Fibroblast of skin of right quadriceps (primary cell): ENCODE results near the gene KIF13A.
"Not testable (repeated sequence)": the region's sequence is repeated elsewhere in the genome, so short reads cannot be mapped to it uniquely, and the experiment has no call there.

Experiments used
- DNase-seq: peaks from one replicate; pipeline ENCODE4 v3.0.0-alpha.2; 2013

KIF13A gene

DNA sequence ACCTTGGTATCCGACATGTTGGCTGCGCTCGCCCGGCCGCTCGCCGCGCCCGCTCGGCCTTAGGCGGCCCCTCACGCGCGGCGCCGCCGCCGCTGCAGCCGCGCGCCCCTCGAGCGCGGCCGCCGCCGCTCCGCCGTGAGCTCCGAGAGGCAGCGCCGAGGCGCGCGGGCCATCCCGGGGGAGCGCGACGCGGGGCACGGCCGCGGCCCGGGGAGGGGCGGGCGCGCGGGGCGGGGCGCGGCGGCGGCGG lies at the start of gene KIF13A:
TSS of gene KIF13A (minus strand) at position 189 of the 250 bp plus-strand sequence. CDS start at position 17, 172 bp downstream.
- DNase-seq, result peak; percentile 22

DNA sequence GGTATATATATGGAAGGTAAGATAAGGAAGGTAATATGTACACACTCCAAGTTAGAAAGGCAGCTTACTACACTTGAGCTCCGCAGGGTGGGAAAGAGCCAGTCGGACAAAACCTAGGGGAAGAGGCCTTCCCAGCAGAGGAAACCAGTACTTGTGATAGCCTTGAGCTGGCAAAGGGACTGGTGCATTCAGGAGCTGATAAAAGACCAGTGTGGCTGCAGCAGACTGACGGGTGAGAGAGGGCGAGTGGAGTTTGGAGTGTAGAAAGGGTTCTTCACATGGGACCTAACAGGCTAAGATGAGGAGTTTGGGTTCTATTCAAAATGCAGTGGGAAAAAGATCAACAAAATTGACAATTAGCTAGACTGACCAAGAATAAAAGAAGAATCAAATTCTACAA lies 49.3 kb upstream of the KIF13A start:
- DNase-seq, result no peak

DNA sequence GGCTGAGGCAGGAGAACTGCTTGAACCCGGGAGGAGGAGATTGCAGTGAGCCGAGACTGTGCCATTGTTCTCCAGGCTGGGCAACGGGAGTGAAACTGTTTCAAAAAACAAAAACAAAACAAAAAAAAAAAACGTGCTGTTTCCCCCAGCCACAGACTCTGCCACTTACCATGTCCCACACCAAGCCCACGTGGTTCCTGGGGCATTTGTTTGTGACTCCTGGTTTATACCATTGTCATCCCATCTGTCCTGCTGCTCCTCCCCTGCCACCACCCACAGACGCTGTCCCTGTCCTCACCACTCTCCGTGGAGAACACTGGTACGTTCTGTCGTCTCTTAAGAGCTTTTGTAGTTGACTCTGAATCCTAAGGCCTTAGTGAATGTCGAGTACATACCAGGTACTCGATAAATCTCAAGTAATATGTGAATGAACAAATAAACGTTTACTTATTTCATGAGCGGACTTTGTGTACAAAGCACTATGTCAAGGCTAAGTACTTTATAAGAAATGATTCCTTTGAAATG lies 48.0 kb upstream of the KIF13A start:
- no peak for DNase-seq

DNA sequence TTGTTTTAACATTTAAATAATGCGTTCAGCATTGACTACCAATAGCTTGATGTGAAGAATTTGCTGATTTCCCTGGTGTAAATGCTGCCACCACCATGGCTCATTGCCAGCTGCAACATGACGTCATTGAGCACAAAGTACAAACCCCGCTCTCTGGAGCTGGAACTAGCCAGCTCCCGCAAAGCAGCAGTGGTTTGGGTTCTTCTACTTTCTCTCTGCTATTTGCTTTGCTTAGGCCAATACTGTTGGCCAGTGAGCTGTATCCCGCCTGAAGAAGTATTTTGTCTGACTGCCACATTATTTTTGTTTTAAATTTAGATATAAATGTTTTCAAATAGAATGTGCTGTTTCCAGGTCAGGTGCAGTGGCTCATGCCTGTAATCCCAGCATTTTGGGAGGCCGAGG lies 47.4 kb upstream of the KIF13A start:
- no peak for DNase-seq

- no peak for DNase-seq
Measured at GRCh38 chr6:18031680-18032256, 44.3 kb upstream of the KIF13A start.

DNA sequence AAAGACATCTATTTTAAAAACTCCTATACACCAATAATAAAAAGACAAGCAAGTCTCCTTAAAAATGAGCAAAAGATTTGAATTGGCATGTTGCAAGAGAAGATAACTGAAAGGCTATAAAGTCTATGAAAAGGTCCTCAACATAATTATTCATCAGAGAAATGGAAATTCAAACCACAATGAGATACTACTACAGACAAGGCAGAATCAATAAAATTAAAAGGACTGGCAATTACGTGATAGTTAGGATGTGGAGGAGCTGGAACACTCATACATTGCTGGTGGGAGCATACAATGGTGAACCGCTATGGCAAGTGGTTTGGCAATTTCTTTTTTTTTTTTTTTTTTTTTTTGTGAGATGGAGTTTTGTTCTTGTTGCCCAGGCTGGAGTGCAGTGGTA lies 43.8 kb upstream of the KIF13A start:
- no peak for DNase-seq

DNA sequence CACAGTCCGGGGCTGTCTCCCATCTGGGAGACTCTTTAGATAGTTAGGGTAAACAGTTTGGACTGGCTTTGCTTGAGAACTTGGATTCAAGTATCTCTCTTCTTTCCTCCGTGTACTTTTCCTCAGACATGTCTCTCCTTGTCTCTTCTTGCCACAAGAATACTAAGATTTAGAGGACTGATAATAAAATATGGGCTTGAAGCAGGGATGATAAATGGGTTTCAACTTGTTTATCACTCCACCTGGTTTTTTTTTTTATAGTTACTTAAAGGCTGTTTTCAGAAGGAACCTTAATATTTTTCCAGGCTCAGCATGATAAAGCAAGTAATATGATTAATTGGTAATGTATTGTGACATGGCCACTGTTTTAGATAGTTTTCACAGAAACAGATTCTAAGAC lies 40.9 kb upstream of the KIF13A start:
- no peak for DNase-seq

- no peak for DNase-seq
Measured at GRCh38 chr6:18025596-18025995, 38.2 kb upstream of the KIF13A start.

- no peak for DNase-seq
Measured at GRCh38 chr6:18024876-18025275, 37.4 kb upstream of the KIF13A start.

DNA sequence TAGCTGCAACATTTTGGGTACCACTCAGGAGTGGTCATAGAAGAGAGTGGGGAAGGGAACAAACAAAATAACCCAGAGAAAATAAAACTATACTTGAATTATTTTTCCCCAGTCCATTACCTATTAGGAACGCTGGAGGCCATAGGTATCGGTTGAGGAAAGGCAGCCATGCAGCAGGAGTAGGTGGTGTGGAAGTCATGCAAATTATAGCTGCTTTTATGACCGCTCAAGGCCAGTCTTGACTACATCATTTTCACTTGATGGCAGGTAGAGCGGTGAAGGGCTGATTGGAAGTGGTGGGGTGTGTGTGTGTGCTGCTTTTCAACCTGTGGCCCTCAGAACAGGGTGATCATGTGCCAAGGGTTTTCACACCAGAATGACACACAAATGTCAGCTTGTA lies 36.5 kb upstream of the KIF13A start:
- DNase-seq, result no peak

- peak; percentile 83 for DNase-seq
Measured at GRCh38 chr6:18022398-18023231, 35.2 kb upstream of the KIF13A start.

DNA sequence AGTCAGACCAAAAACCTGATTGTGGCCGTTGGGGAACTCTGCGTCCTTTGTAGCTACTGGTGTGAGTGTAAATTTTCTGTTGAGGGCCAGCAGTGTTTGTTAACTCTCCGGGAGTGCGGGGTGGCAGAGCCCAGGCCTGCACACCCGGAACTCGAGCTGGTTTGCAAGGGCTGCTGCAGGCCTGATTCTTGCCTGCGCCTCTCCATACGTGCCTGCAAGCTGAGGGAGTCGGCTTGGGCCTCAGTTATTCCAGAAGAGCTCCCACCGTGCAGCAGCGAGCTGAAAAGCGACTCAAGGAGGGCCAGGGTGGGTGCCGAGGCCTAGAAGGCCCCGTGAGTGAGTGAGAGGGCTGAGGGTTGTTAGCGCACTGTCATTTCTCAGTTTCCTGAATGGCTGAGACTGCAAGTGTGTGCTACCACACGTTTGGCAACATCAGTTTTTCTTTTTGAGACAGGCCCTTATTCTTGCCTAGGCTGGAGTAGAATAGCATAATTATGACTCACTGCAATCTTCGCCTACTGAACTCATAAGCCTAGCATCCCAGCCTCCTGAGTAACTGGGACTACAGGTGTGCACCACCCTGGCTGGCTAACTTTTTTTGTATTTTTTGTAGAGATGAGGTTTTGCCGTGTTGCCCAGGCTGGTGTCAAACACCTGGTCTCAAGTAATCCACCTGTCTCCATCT lies 33.9 kb upstream of the KIF13A start:
- DNase-seq, result no peak

GRCh38 chr6:18020545-18020944 lies 33.1 kb upstream of the KIF13A start:
- DNase-seq, result not testable (repeated sequence)

- no peak for DNase-seq
Measured at GRCh38 chr6:18019539-18020534, 32.4 kb upstream of the KIF13A start.

- DNase-seq, result not testable (repeated sequence)
Measured at GRCh38 chr6:18019133-18019532, 31.7 kb upstream of the KIF13A start.

- DNase-seq, result no peak
Measured at GRCh38 chr6:18016698-18017097, 29.3 kb upstream of the KIF13A start.

DNA sequence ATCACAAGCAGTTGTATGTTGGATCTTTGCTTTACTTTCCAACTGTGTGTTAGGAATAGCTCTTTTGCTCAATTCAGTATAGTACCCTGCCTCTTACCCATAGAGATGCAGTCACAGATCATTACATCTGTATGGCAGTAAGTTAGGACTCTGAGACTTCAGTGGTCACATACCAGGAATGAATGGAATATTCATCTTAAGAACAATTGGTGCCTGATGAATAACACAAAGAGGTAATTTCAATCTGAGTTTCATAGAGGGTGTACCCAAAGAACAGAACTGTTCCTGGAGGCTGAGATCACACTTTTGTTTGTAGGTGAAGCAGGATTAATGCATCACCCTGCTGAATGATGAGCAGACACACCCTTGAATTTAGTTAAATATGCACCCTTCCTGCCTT lies 28.7 kb upstream of the KIF13A start:
- DNase-seq, result no peak

DNA sequence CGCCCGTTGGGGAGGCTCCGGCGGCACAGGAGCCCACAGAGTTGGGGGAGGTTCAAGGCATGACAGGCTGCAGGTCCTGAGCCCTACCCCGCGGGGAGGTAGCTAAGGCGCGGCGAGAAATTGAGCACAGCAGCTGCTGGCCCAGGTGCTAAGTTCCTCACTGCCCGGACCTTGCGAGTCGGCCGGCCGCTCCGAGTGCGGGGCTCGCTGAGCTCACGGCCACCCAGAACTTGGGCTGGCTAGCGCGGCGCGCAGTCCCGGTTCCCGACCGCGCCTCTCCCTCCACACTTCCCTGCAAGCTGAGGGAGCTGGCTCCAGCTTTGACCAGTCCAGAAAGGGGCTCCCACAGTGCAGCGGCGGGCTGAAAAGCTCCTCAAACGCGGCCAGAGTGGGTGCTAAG lies 23.9 kb upstream of the KIF13A start:
- DNase-seq, result no peak

DNA sequence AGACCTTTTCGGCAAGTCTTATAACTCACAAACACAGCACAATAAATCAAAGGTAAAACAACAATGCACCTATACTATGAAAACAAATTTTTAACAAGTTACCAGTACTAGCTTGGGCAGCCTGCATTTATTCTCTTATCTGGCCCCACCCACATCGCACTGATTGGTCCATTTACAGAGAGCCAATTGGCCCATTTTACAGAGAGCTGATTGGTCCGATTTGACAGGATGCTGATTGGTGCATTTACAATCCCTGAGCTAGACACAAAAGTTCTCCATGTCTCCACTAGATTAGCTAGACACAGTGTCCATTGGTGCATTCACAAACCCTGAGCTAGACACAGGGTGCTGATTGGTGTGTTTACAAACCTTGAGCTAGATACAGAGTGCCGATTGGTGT lies 23.1 kb upstream of the KIF13A start:
- not testable (repeated sequence) for DNase-seq

DNA sequence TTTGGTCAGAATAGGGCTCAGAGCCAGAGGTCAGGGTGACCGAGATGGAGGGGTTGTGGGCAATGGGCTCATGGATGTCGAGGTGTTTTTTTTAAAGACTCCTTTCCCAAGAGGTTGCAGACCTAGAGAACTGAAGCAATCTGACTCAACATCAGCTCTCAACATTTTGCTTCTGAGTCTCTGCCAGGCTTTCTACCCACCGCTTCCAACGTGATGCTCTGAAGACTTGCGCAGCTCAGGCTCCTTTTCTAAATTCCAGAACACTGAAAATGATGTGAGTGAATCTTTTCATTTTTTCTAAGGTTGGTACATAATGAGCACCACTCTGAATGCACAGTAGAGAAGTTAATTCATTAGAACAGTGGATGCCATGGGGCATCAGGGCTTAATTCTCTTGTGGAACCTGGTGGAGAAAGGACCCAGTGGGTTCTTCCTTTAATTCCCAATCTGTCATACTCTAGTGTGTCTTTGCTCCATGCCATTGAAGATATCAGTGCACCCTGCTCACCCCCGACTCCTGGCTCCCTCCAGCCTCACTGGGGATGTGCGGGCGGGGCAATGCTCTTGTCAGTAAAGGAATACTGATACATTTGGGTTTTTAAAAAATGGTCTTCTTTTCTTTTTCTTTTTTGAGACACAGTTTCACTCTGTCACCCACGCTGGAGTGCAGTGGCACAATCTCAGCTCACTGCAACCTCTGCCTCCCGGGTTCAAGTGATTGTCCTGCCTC lies 17.0 kb upstream of the KIF13A start:
- DNase-seq, result no peak

DNA sequence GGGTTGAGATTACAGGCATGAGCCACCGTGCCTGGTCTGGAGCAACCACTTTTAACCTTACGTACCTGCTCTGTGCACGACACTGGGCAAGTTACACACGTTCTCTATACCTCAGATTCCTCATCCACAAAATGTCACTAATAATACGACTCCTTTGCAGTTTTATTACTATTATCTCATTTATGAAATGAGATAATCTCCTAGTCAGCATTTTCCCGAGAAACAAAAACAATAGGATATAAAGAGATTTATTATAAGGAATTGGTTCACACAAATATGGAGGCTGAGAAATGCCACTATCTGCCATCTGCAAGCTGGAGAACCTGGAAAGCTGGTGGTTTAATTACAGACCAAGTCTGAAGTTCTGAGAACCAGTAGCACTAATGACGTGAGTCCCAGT lies 12.0 kb upstream of the KIF13A start:
- no peak for DNase-seq

GRCh38 chr6:17998442-17998841 lies 11.0 kb upstream of the KIF13A start:
- DNase-seq, result no peak
